ENCODE measurements around the gene UBE2O.

DNA sequence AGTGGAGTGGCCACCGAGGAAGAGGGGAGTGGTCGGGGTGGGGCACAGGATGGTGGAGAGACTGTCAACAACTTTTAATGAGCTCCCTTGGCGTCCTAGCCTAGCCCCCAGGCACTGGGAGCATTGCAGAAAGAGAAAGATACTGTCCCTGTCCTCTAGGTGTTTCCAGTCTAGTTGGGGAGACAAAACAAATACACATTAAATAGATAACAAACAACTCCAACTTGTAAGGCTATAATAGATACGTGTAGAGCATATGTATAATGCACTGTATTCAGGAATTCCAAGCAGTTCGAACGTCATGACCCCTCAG lies 435 bp upstream of the UBE2O start:
- TF ChIP-seq, protein P1, sequence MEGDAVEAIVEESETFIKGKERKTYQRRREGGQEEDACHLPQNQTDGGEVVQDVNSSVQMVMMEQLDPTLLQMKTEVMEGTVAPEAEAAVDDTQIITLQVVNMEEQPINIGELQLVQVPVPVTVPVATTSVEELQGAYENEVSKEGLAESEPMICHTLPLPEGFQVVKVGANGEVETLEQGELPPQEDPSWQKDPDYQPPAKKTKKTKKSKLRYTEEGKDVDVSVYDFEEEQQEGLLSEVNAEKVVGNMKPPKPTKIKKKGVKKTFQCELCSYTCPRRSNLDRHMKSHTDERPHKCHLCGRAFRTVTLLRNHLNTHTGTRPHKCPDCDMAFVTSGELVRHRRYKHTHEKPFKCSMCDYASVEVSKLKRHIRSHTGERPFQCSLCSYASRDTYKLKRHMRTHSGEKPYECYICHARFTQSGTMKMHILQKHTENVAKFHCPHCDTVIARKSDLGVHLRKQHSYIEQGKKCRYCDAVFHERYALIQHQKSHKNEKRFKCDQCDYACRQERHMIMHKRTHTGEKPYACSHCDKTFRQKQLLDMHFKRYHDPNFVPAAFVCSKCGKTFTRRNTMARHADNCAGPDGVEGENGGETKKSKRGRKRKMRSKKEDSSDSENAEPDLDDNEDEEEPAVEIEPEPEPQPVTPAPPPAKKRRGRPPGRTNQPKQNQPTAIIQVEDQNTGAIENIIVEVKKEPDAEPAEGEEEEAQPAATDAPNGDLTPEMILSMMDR (conservative IDR thresholded peaks at IDR 0.05; ENCODE audit: low read depth, low read length): no peak
- TF ChIP-seq EZH2 (IDR thresholded peaks at IDR 0.05; ENCODE audit: borderline replicate concordance, low read depth, low read length, poor library complexity, severe bottlenecking): no peak
